Mucosa of descending colon (tissue), 3 donors: ENCODE results near the gene ADRM1. TPM values are rescaled to one million over a fixed set of nuclear protein-coding genes. Genes with fewer than 3 reads are reported as not detected.

ENCODE experiments used
- ATAC-seq: fragments of 200-7000 bp; cut with Tn5 transposase; one replicate; pipeline ENCODE4 v1.9.1; 2020; ENCODE audit warnings: mild to moderate bottlenecking, moderate library complexity
- DNase-seq, 3 donors: peaks; one replicate each; pipeline ENCODE4 v3.0.0-alpha.2; 2020
- H3K36me3 ChIP-seq: fragments of 200-600 bp; one replicate; pipeline ENCODE4 v1.8.0; 2021; ENCODE audit warnings: low read depth, mild to moderate bottlenecking
- H3K4me1 ChIP-seq: fragments of 200-600 bp; one replicate; pipeline ENCODE4 v1.8.0; 2021; ENCODE audit warnings: low read depth, mild to moderate bottlenecking
- H3K4me3 ChIP-seq: fragments of 200-600 bp; one replicate; pipeline ENCODE4 v1.8.0; 2021; ENCODE audit warnings: mild to moderate bottlenecking
- H3K9me3 ChIP-seq: fragments of 200-600 bp; one replicate; pipeline ENCODE4 v1.8.0; 2021; ENCODE audit warnings: mild to moderate bottlenecking
- CTCF ChIP-seq: fragments of 200-600 bp; IDR thresholded peaks from one replicate; pipeline ENCODE4 v1.8.0; 2022; ENCODE audit warnings: antibody characterized with exemption, mild to moderate bottlenecking
- intact Hi-C, 2 donors: fragments of 100-400 bp; cut with DNase I in 1 of 2; cut with micrococcal nuclease in 1 of 2; formaldehyde crosslinking; loops; one replicate each; pipeline versions ENCODE4 v1.11.0 to v1.11.1; 2022; cut with DNase I, micrococcal nuclease
- total RNA-seq, 3 donors: library from RNA; stranded (reverse); fragmentation: NEBNext Ultra II Directional in 2 of 3; extraction: Animal tissue kit (Norgen Biotek cat#: 25700) in 2 of 3; gene quantifications; one replicate each; pipeline versions ENCODE4 v1.2.1 to v1.2.4, GENCODE V29; 2021 to 2023
- donor health status: DM: no; HTN: no; CAD: no; lungs with moderate emphysema.
- donor health status: DM: no; HTN: no; CAD: no.
- donor health status: DM: no; HTN: yes; CAD: no.

The ADRM1 gene
- total RNA-seq, 3 donors from 2014 or later: 54.4 to 85.8 (median 77.6) TPM

- ATAC-seq: no peak
- DNase-seq: no peak
- H3K36me3 ChIP-seq: peaks cover 19% of the 10 kb centered on the region
- TF ChIP-seq CTCF: no peak
- H3K4me3 ChIP-seq: no peak overlapping the region
- intact Hi-C loops: no loop called here
- H3K9me3 ChIP-seq: no peaks in the 10 kb centered on the region
- no peaks in the 10 kb centered on the region for H3K4me1 ChIP-seq
These were observed 13.7 kb upstream of the ADRM1 start for GRCh38 chr20:62289131-62289530.

- Histone ChIP-seq H3K9me3 (no peaks in the 10 kb centered on the region), H3K4me3 (no peak overlapping the region), H3K36me3 (peaks cover 15% of the 10 kb centered on the region), H3K4me1 (no peaks in the 10 kb centered on the region)
- no peak for TF ChIP-seq CTCF
- ATAC-seq (no peak), DNase-seq (no peak)
- intact Hi-C loops: no loop called here
These were observed 12.9 kb upstream of the ADRM1 start for GRCh38 chr20:62289898-62290297.

- H3K4me3 ChIP-seq: no peak overlapping the region
- no peaks in the 10 kb centered on the region for H3K4me1 ChIP-seq
- TF ChIP-seq CTCF: no peak
- peak; percentile 11 for ATAC-seq
- intact Hi-C loops: no loop called here
- no peaks in the 10 kb centered on the region for H3K9me3 ChIP-seq
- DNase-seq: peak in 1 of 3 donors; percentile 42
- H3K36me3 ChIP-seq: peaks cover 20% of the 10 kb centered on the region
These were observed 11.3 kb upstream of the ADRM1 start for GRCh38 chr20:62291251-62292066.

GRCh38 chr20:62292108-62292507, 10.7 kb upstream of the ADRM1 start:
- no peaks in the 10 kb centered on the region for H3K4me1 ChIP-seq
- TF ChIP-seq CTCF: no peak
- peaks cover 14% of the 10 kb centered on the region for H3K36me3 ChIP-seq
- H3K4me3 ChIP-seq: no peak overlapping the region
- ATAC-seq: peak; percentile 46
- peak in 1 of 3 donors; percentile 36 for DNase-seq
- intact Hi-C loops: no loop called here
- H3K9me3 ChIP-seq: no peaks in the 10 kb centered on the region

- intact Hi-C loops: no loop called here
- H3K36me3 ChIP-seq: peaks cover 14% of the 10 kb centered on the region
- H3K4me3 ChIP-seq: no peak overlapping the region
- no peak for TF ChIP-seq CTCF
- no peaks in the 10 kb centered on the region for H3K9me3 ChIP-seq
- ATAC-seq (no peak), DNase-seq (peak in 1 of 3 donors; percentile 42)
- H3K4me1 ChIP-seq: no peaks in the 10 kb centered on the region
These were observed 9.5 kb upstream of the ADRM1 start for GRCh38 chr20:62293111-62293784.
